Activated T-helper 2 cell treated with anti-CD3 and anti-CD28 coated beads, Interferon-gamma antibody, Interleukin-2, Interleukin-4, amounts not matched to agents 10 μg/mL and 5 μg/mL and 100 μg/mL, durations not matched to agents 14 hours and 24 hours and 36 hours (primary cell): Measurements from ENCODE around the gene SELENON. TPM values are rescaled to one million over a fixed set of nuclear protein-coding genes. Genes with fewer than 3 reads are reported as not detected.

Experiments
- DNase-seq: peaks from one replicate; pipeline ENCODE4 v3.0.0; 2021; ENCODE audit warnings: low spot score
- H3K27ac Mint-ChIP-seq: one replicate; pipeline ENCODE4 v1.8.0; 2021; ENCODE audit warnings: mixed read lengths
- H3K27me3 Mint-ChIP-seq: one replicate; pipeline ENCODE4 v1.8.0; 2021; ENCODE audit warnings: low read depth, mixed read lengths
- H3K36me3 Mint-ChIP-seq: one replicate; pipeline ENCODE4 v1.8.0; 2021; ENCODE audit warnings: low read depth, mixed read lengths
- H3K4me1 Mint-ChIP-seq: one replicate; pipeline ENCODE4 v1.8.0; 2021; ENCODE audit warnings: low read depth, mixed read lengths
- H3K4me3 Mint-ChIP-seq: one replicate; pipeline ENCODE4 v1.8.0; 2021; ENCODE audit warnings: low read depth, mild to moderate bottlenecking, moderate library complexity, mixed read lengths
- H3K9me3 Mint-ChIP-seq: one replicate; pipeline ENCODE4 v1.8.0; 2021; ENCODE audit warnings: mixed read lengths
- intact Hi-C: fragments of 100-400 bp; cut with micrococcal nuclease; formaldehyde crosslinking; loops from one replicate; pipeline ENCODE4 v1.15.1; 2023
- total RNA-seq: library from RNA; stranded (reverse); gene quantifications from 2 replicates; pipeline ENCODE4 v1.2.3, GENCODE V29; 2022

Gene SELENON
- total RNA-seq, 1 donor from 2014 or later: 8.2 TPM

DNA sequence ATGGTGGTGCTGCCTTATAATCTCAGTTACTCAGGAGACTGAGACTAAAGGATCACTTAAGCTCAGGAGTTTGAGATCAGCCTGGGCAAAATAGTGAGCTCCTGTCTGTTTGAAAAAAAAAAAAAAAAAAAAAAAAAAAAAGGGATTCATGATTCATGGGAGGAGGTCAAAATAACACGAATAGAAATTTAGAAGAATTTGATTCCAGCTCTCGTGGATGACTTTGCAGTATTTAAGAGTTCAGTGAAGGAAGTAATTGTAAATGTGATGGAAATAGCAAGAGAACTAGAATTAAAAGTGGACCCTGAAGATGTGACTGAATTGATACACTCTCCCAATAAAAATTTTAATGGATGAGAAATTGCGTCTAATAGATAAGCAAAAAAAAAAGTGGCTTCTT, 43.5 kb downstream of the SELENON start:
- Mint-ChIP-seq H3K27me3 (no peaks in the 10 kb centered on the region), H3K4me1 (no peaks in the 10 kb centered on the region), H3K4me3 (no peak overlapping the region), H3K9me3 (no peaks in the 10 kb centered on the region), H3K27ac (no peak overlapping the region), H3K36me3 (peaks cover 6% of the 10 kb centered on the region)
- intact Hi-C loops: no loop called here
- DNase-seq: no peak

GRCh38 chr1:25844536-25845337, 44.7 kb downstream of the SELENON start:
- no peak overlapping the region for H3K4me3 Mint-ChIP-seq
- H3K4me1 Mint-ChIP-seq: no peaks in the 10 kb centered on the region
- no peaks in the 10 kb centered on the region for H3K27me3 Mint-ChIP-seq
- H3K36me3 Mint-ChIP-seq: peaks cover 6% of the 10 kb centered on the region
- no peak for DNase-seq
- H3K27ac Mint-ChIP-seq: no peak overlapping the region
- intact Hi-C loops: no loop called here
- no peaks in the 10 kb centered on the region for H3K9me3 Mint-ChIP-seq

DNA sequence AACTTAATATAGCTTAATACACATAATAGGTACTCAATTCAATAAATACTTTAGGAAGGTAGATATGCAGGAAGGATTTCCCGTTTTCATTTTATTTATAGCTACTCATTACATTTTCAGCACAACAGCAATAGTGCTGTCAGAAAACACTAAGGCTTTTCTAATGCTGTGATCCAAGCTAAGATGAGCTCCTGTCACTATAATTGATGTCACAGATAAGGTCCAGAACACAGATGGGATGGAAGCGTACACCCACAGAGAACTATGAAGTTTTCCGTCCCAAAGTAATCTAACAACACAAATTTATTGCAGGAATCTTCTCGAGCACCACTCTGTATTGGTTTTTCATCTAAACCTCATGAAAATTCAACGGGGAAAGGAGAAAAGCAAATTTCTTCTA, 45.7 kb downstream of the SELENON start:
- Mint-ChIP-seq H3K27ac (no peak overlapping the region), H3K36me3 (no peaks in the 10 kb centered on the region), H3K27me3 (no peaks in the 10 kb centered on the region), H3K9me3 (no peaks in the 10 kb centered on the region), H3K4me1 (no peaks in the 10 kb centered on the region), H3K4me3 (no peak overlapping the region)
- DNase-seq: no peak
- intact Hi-C loops: no loop called here

DNA sequence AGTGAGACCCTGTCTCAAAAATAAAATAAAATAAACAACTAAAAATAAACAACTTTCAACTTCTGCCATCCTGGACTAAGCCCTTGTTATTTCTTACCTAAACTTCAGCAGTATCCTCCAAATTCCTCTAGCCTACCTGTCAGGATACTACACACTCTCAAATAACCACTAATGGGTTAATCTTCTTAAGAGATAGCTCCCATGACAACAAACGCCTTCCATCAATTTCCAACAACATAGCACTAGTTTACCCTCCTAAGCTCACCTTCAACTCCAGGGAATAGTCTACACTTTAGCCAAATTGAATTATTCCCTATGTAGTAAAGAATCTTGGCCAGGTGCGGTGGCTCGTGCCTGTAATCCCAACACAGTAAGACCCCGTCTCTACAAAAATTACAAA, 47.9 kb downstream of the SELENON start:
- Mint-ChIP-seq H3K27me3 (no peaks in the 10 kb centered on the region), H3K4me3 (no peak overlapping the region), H3K9me3 (no peaks in the 10 kb centered on the region), H3K36me3 (no peaks in the 10 kb centered on the region), H3K27ac (no peak overlapping the region), H3K4me1 (no peaks in the 10 kb centered on the region)
- DNase-seq: no peak
- intact Hi-C loops: no loop called here

DNA sequence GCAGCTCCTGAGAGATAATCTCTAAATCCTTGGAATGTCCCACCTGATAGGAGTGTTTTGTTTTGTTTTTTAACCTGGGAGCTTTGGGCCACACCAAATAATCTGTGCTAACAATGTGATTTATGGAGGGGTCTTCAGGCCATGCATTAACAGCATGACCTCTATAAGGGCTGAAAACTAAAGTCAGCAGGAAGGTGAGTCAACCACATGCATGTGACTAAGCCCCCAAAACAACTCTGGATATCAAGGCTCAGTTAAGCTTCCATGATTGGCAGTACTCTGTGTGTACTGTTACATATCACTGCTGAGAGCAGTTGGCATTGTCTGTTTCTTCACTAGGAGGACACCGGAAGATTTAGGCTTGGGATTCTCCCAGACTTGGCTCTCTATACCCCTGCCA, 48.5 kb downstream of the SELENON start:
- H3K27ac Mint-ChIP-seq: no peak overlapping the region
- intact Hi-C loops: no loop called here
- DNase-seq: no peak
- no peaks in the 10 kb centered on the region for H3K36me3 Mint-ChIP-seq
- no peaks in the 10 kb centered on the region for H3K27me3 Mint-ChIP-seq
- H3K4me3 Mint-ChIP-seq: no peak overlapping the region
- no peaks in the 10 kb centered on the region for H3K9me3 Mint-ChIP-seq
- H3K4me1 Mint-ChIP-seq: no peaks in the 10 kb centered on the region

GRCh38 chr1:25854554-25854953, 54.6 kb downstream of the SELENON start:
- Mint-ChIP-seq H3K4me1 (peaks cover 14% of the 10 kb centered on the region), H3K4me3 (no peak overlapping the region), H3K9me3 (no peaks in the 10 kb centered on the region), H3K27me3 (no peaks in the 10 kb centered on the region), H3K27ac (no peak overlapping the region), H3K36me3 (no peaks in the 10 kb centered on the region)
- intact Hi-C loops: no loop called here
- DNase-seq: no peak

- Mint-ChIP-seq H3K36me3 (no peaks in the 10 kb centered on the region), H3K4me3 (no peak overlapping the region)
Observed at GRCh38 chr1:25856856-25857255, 56.9 kb downstream of the SELENON start.

DNA sequence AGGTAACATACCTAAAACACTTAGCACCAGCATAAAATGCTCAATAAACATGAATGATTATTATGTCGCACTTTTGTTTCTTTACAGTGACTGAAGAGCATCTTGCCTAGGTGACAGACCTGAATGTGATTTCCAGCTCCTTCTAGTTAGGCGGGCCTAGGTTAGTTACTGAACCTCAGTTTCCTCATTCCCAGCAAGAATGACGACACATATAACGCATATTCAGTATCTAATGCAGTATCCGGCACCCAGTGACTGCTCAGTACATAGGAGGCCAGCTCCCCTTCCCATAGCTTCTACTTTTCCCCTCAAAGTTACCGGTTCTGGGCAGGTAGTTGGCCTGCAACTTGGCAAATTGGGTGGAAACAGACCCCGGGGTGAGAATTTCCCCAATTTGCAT, 58.5 kb downstream of the SELENON start:
- no peak for DNase-seq
- Mint-ChIP-seq H3K4me1 (peaks cover 23% of the 10 kb centered on the region), H3K9me3 (no peaks in the 10 kb centered on the region), H3K36me3 (peaks cover 3% of the 10 kb centered on the region), H3K27me3 (no peaks in the 10 kb centered on the region), H3K4me3 (peak overlapping the region; percentile 94), H3K27ac (peak overlapping the region; percentile 77)
- intact Hi-C loops: no loop called here

More at GRCh38 chr1:25856856-25857255, 56.9 kb downstream of the SELENON start:
- no peak overlapping the region for H3K27ac Mint-ChIP-seq
- DNase-seq: no peak
- no peaks in the 10 kb centered on the region for H3K9me3 Mint-ChIP-seq
- H3K4me1 Mint-ChIP-seq: peaks cover 23% of the 10 kb centered on the region
- intact Hi-C loops: no loop called here
- H3K27me3 Mint-ChIP-seq: no peaks in the 10 kb centered on the region

DNA sequence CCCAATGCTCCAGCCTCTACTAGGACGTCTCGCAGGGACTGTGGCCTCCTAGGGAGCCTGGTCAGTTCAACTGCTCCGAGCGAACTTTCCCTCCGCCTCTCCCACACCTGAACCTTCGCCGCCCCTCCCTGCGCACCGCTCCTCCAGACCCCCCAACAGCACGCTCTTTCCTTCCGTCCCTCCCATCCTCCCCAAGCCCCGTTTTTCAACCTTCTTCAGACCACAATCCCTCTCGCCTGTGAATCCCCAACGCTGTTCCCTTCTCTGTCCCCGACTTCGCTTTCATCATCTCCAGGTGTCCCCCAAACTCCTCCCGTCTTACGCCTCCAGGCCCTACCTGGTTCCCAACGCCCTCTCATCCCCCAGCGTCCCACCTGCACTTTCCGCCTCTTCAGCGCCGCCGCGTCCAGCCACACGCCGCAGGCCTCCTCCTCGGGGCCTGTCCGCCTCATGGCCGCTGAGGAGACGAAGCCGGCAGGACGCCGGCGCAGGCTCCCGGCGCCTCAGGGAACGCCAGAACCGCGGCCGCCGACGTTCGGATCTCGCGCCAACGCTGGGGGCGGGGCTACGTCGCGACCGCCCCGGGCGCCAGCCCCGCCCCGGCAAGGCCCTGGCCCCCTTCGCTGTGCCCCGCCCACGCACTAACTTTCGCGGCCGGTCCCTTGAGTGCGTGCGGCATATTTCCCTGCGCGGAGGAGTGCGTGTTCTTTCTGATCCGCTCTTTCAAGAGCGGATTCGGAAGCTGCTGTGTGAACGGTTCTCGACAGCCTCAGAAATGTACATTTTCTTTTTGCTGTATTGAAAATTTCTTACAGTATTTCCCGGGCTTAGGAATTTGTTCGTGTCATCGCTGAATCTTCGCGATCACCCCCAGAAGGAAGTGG, 59.2 kb downstream of the SELENON start, which contains the start of gene AUNIP:
Gene AUNIP (minus strand): TSS at position 552 of the 884 bp plus-strand sequence. CDS start 100 bp downstream, at position 452.
- Mint-ChIP-seq H3K27me3 (no peaks in the 10 kb centered on the region), H3K4me1 (peaks cover 23% of the 10 kb centered on the region), H3K27ac (peak within 1 kb of the TSS; percentile 89), H3K4me3 (peak within 1 kb of the TSS; percentile 94), H3K36me3 (peaks cover 3% of the 10 kb centered on the region), H3K9me3 (no peaks in the 10 kb centered on the region)
- intact Hi-C loops: no loop called here
- DNase-seq: peak; percentile 87

GRCh38 chr1:25861316-25862286, 61.6 kb downstream of the SELENON start:
- peak overlapping the region; percentile 47 for H3K27ac Mint-ChIP-seq
- DNase-seq: no peak

DNA sequence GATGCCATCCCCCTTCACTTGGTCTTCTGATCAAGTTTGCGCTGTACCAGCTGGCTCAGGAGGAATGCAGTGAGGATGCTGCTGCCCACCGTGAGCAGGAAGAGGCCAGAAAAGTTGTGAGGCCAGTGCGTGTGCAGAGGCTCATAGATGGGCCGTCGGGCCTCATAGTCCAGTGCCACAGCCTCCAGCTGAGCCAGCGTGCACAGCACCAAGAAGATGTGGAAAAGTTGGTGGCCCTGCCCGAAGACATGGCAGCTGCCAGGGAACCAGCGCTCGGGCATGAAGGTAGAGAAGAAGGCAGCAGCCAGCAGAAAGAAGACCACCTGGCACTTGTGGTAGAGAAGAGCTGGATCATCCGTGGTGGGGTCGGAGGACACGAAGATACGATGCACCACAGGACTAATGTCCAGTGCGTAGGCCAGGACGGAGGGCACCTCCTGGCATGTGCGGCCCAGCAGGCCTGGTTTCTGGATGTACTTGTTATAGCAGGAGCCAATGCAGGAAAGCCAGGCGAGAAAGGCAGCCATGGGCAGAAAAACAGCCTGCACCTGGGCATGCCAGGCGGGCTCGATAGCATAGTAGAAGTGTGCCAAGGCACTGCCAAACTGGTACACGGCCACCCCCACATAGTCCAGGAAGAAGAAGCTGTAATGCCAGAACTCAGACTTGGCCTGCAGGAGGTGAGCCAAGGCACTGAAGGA, 62.9 kb downstream of the SELENON start:
- intact Hi-C loops: no loop called here
- H3K4me3 Mint-ChIP-seq: no peak overlapping the region
- H3K27ac Mint-ChIP-seq: no peak overlapping the region
- H3K27me3 Mint-ChIP-seq: no peaks in the 10 kb centered on the region
- peaks cover 20% of the 10 kb centered on the region for H3K4me1 Mint-ChIP-seq
- H3K9me3 Mint-ChIP-seq: no peaks in the 10 kb centered on the region
- H3K36me3 Mint-ChIP-seq: peaks cover 3% of the 10 kb centered on the region
- DNase-seq: no peak

More at GRCh38 chr1:25861316-25862286, 61.6 kb downstream of the SELENON start:
- H3K9me3 Mint-ChIP-seq: no peaks in the 10 kb centered on the region
- H3K27me3 Mint-ChIP-seq: no peaks in the 10 kb centered on the region
- H3K36me3 Mint-ChIP-seq: peaks cover 3% of the 10 kb centered on the region
- intact Hi-C loops: no loop called here
- H3K4me3 Mint-ChIP-seq: peak overlapping the region; percentile 37
- H3K4me1 Mint-ChIP-seq: peaks cover 22% of the 10 kb centered on the region
